Measurements from ENCODE around the gene NAT8. TPM values are rescaled to one million over a fixed set of nuclear protein-coding genes. Genes with fewer than 3 reads are reported as not detected.
"Not testable (repeated sequence)": the region's sequence is repeated elsewhere in the genome, so short reads cannot be mapped to it uniquely, and the experiment has no call there.

NAT8 gene
- total and polyA plus RNA-seq, 4 donors: not detected

- no peaks in the 10 kb centered on the region for H3K4me1 ChIP-seq (ENCODE audit: control insufficient read depth in 5 of 5, insufficient read depth in 5 of 5, low read length in 5 of 5)
- DNase-seq (no peak), ATAC-seq (ENCODE audit: insufficient read depth, low FRiP score) (peak; percentile 41)
- no peaks in the 10 kb centered on the region for H3K27me3 ChIP-seq (ENCODE audit: control insufficient read depth in 3 of 3, insufficient read depth in 3 of 3, low read length in 2 of 3)
- peaks cover 0 to 7% (median 3%) of the 10 kb centered on the region in 4 donors for H3K36me3 ChIP-seq (ENCODE audit: control insufficient read depth in 4 of 4, insufficient read depth in 4 of 4, low read length in 4 of 4)
- TF ChIP-seq, protein P1, sequence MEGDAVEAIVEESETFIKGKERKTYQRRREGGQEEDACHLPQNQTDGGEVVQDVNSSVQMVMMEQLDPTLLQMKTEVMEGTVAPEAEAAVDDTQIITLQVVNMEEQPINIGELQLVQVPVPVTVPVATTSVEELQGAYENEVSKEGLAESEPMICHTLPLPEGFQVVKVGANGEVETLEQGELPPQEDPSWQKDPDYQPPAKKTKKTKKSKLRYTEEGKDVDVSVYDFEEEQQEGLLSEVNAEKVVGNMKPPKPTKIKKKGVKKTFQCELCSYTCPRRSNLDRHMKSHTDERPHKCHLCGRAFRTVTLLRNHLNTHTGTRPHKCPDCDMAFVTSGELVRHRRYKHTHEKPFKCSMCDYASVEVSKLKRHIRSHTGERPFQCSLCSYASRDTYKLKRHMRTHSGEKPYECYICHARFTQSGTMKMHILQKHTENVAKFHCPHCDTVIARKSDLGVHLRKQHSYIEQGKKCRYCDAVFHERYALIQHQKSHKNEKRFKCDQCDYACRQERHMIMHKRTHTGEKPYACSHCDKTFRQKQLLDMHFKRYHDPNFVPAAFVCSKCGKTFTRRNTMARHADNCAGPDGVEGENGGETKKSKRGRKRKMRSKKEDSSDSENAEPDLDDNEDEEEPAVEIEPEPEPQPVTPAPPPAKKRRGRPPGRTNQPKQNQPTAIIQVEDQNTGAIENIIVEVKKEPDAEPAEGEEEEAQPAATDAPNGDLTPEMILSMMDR (IDR thresholded peaks at IDR 0.05; ENCODE audit: control extremely low read depth, extremely low read depth): no peak
- no peak overlapping the region for H3K27ac ChIP-seq (ENCODE audit: low read depth in 1 of 2, low read length in 1 of 2)
- no peaks in the 10 kb centered on the region for H3K9me3 ChIP-seq (ENCODE audit: control insufficient read depth in 4 of 4, insufficient read depth in 3 of 4, low read length in 3 of 4)
- 84 to 89% methylated on average over 3 of the region's 3 CpGs for whole genome bisulfite sequencing, 2 donors
- H3K9ac ChIP-seq (ENCODE audit: insufficient read depth in 1 of 2, low read length in 2 of 2): no peak overlapping the region
- no peak overlapping the region for H3K4me3 ChIP-seq
These were observed 32.1 kb downstream of the NAT8 start for GRCh38 chr2:73610111-73610510.

DNA sequence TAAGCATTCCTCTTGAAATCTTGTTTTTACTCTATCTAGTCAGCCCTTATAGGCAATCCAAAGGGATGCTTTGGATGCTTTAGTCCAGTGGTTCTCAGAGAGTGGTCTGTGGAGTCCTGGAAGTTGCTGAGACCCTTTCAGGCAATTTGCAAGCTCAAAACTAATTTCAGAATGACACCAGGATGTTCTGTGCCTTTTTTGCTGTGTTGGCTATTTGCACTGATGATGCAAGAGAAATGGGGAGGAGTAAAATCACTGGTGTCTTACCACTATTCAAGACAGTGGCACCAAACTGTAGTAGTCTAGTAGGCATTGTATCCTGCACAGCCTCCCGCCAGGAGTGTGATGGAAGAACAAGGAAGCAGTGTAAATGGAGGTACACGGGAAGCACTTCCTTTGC, 37.6 kb downstream of the NAT8 start:
- H3K4me1 ChIP-seq (ENCODE audit: control insufficient read depth in 5 of 5, insufficient read depth in 5 of 5, low read length in 5 of 5); H3K9ac ChIP-seq (ENCODE audit: insufficient read depth in 1 of 2, low read length in 2 of 2); DNase-seq; H3K27me3 ChIP-seq (ENCODE audit: control insufficient read depth in 3 of 3, insufficient read depth in 3 of 3, low read length in 2 of 3); H3K9me3 ChIP-seq (ENCODE audit: control insufficient read depth in 4 of 4, insufficient read depth in 3 of 4, low read length in 3 of 4); H3K27ac ChIP-seq (ENCODE audit: low read depth in 1 of 2, low read length in 1 of 2); H3K4me3 ChIP-seq; ATAC-seq (ENCODE audit: insufficient read depth, low FRiP score): not testable (repeated sequence)
- WGBS, 2 donors: 75 to 85% methylated on average over 2 of the region's 2 CpGs
- H3K36me3 ChIP-seq (ENCODE audit: control insufficient read depth in 4 of 4, insufficient read depth in 4 of 4, low read length in 4 of 4): peaks cover 6 to 18% (median 13%) of the 10 kb centered on the region in 4 donors

DNA sequence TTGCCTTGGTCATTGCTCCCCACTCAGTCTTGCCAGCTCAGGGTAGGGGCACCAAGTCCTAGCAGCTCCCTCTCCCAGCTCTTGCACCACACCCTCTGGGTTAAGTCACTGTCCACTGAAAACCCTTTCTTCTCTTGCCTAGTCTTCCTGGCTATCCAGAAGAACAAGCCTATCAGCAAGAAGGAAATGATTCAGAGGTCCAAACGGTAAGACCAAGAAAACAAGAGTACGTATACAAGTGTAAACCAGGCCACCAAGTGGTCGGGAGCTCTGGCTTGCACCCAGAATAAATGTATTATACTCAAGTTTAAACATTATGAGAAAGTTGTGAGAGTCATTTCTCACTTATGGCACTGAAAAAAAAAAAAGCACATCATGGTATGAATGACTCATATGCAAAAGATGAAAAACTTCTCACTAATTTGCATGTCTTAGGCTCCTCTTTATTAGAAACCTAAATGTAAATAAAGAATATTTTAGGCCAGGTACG, 39.1 kb downstream of the NAT8 start:
- not testable (repeated sequence) for H3K9me3 ChIP-seq (ENCODE audit: control insufficient read depth in 4 of 4, insufficient read depth in 3 of 4, low read length in 3 of 4); H3K27ac ChIP-seq (ENCODE audit: low read depth in 1 of 2, low read length in 1 of 2); ATAC-seq (ENCODE audit: insufficient read depth, low FRiP score); DNase-seq; H3K4me3 ChIP-seq; H3K9ac ChIP-seq (ENCODE audit: insufficient read depth in 1 of 2, low read length in 2 of 2); H3K27me3 ChIP-seq (ENCODE audit: control insufficient read depth in 3 of 3, insufficient read depth in 3 of 3, low read length in 2 of 3); H3K4me1 ChIP-seq (ENCODE audit: control insufficient read depth in 5 of 5, insufficient read depth in 5 of 5, low read length in 5 of 5)
- WGBS, 2 donors: 76 to 87% methylated on average over 4 of the region's 4 CpGs
- peaks cover 2 to 23% (median 10%) of the 10 kb centered on the region in 4 donors for H3K36me3 ChIP-seq (ENCODE audit: control insufficient read depth in 4 of 4, insufficient read depth in 4 of 4, low read length in 4 of 4)

- DNase-seq (no peak), ATAC-seq (ENCODE audit: insufficient read depth, low FRiP score) (no peak)
- no peak overlapping the region for H3K9ac ChIP-seq (ENCODE audit: insufficient read depth in 1 of 2, low read length in 2 of 2)
- TF ChIP-seq, protein P1 (IDR thresholded peaks at IDR 0.05; ENCODE audit: control extremely low read depth, extremely low read depth): no peak
- H3K27ac ChIP-seq (ENCODE audit: low read depth in 1 of 2, low read length in 1 of 2): no peak overlapping the region
- no peaks in the 10 kb centered on the region for H3K4me1 ChIP-seq (ENCODE audit: control insufficient read depth in 5 of 5, insufficient read depth in 5 of 5, low read length in 5 of 5)
- WGBS, 2 donors: 93 to 94% methylated on average over 5 of the region's 5 CpGs
- H3K9me3 ChIP-seq (ENCODE audit: control insufficient read depth in 4 of 4, insufficient read depth in 3 of 4, low read length in 3 of 4): no peaks in the 10 kb centered on the region
- H3K4me3 ChIP-seq: no peak overlapping the region
- no peaks in the 10 kb centered on the region for H3K27me3 ChIP-seq (ENCODE audit: control insufficient read depth in 3 of 3, insufficient read depth in 3 of 3, low read length in 2 of 3)
- H3K36me3 ChIP-seq (ENCODE audit: control insufficient read depth in 4 of 4, insufficient read depth in 4 of 4, low read length in 4 of 4): peaks cover 2 to 23% (median 10%) of the 10 kb centered on the region in 4 donors
These were observed 40.4 kb downstream of the NAT8 start for GRCh38 chr2:73601780-73602179.
